GM12875 (cell line): ENCODE results near the gene RBM4B.

Experiments used
- H3K4me3 ChIP-seq: one replicate; pipeline ENCODE4 v1.5.1; 2011; ENCODE audit warnings: low read depth, low read length, control low read depth
- TF ChIP-seq, protein P1 (sequence below): IDR thresholded peaks from 2 replicates; pipeline ENCODE4 v1.5.1; 2011; ENCODE audit warnings: low read depth, mild to moderate bottlenecking, control low read depth, inconsistent platforms, low read length, moderate library complexity, borderline replicate concordance; ENCODE audit not compliant: insufficient read depth

RBM4B gene

DNA sequence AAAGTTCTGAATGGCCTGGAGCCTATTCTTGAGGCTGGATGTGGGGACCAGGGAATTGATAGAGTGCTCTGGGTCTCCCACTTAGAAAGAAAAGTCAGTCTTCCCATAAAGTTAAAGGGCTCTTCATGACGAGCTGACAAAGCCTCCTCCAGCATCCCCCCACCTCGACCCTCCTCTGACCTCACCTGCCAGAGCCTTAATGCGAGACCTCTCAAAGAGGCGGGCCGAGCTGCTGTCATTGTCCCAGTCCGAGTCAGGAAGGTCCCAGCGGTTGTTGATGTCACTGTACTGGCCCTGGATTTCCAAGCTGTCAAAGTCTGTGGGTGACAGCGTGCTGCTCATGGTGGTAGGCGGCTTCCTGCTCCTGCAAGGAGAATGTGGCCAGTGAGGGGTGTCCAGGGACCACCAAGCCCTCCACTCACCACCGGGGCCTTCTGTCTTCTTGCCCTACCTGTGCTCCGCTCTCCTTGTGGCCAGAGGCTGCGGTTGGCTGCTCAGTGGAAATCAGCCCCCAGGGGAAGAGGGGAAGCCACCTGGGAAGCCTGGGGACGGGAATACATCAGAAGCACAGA lies 43.3 kb upstream of the RBM4B start:
- H3K4me3 ChIP-seq, result no peak overlapping the region
- TF ChIP-seq, protein P1, sequence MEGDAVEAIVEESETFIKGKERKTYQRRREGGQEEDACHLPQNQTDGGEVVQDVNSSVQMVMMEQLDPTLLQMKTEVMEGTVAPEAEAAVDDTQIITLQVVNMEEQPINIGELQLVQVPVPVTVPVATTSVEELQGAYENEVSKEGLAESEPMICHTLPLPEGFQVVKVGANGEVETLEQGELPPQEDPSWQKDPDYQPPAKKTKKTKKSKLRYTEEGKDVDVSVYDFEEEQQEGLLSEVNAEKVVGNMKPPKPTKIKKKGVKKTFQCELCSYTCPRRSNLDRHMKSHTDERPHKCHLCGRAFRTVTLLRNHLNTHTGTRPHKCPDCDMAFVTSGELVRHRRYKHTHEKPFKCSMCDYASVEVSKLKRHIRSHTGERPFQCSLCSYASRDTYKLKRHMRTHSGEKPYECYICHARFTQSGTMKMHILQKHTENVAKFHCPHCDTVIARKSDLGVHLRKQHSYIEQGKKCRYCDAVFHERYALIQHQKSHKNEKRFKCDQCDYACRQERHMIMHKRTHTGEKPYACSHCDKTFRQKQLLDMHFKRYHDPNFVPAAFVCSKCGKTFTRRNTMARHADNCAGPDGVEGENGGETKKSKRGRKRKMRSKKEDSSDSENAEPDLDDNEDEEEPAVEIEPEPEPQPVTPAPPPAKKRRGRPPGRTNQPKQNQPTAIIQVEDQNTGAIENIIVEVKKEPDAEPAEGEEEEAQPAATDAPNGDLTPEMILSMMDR, result no peak

- TF ChIP-seq, protein P1, result no peak
These were observed 42.7 kb upstream of the RBM4B start for GRCh38 chr11:66720223-66720898.

DNA sequence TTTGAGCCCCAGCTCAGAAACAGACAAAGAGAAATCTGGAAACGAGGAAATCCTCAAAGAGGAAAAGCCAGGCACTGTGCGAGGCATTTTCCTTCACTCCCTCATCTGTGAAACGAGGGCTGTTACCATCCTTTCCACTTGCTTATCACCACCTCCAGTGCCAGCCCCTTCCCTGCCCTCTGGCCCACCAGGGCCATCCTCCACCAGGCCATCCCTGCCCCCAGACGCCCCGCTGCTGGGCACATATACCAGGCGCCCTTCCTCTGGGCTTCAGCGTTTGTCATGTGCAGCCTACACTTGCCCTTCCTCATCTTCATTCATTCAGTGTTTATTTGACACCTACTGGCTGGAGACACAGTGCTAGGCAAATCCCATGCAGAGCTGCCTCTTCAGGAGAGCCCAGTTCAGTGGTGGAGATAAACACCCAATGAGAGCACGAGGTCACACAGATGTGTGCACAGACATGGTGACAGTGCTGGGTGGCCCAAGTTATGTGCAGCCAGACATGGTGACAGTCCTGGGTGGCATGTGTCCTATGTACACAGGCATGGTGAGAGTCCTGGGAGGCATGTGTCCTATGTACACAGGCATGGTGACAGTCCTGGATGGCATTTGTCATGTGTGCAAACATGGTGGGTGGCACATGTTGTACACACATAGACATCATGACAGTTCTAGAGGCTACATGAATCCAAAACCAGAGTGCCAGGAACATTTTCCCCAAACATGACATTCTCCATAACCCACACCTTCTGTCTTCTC lies 41.6 kb upstream of the RBM4B start:
- TF ChIP-seq, protein P1, result no peak
- H3K4me3 ChIP-seq, result no peak overlapping the region

More at GRCh38 chr11:66720223-66720898, 42.7 kb upstream of the RBM4B start:
- no peak overlapping the region for H3K4me3 ChIP-seq

- H3K4me3 ChIP-seq, result no peak overlapping the region
- TF ChIP-seq, protein P1, result no peak
These were observed 40.8 kb upstream of the RBM4B start for GRCh38 chr11:66718320-66718971.

DNA sequence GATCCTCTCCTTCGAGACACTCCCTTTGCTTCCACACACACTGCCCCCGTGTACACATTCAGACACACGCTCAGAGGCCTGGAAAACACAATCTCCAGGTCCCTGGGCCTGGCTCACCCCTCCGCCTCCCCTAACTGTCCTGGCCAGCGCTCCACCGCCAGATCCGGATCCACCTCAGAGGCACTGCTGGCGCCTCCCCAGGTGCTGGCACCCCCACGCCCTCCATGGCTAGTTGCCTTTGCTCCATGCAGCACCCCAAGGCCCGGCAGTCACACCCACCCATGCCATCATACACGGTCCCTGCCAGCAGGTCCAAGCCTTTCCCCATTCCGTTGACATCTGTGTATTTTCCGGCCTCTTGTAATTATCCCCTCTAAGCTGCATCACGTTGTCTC lies 40.2 kb upstream of the RBM4B start:
- TF ChIP-seq, protein P1, result no peak
- no peak overlapping the region for H3K4me3 ChIP-seq

DNA sequence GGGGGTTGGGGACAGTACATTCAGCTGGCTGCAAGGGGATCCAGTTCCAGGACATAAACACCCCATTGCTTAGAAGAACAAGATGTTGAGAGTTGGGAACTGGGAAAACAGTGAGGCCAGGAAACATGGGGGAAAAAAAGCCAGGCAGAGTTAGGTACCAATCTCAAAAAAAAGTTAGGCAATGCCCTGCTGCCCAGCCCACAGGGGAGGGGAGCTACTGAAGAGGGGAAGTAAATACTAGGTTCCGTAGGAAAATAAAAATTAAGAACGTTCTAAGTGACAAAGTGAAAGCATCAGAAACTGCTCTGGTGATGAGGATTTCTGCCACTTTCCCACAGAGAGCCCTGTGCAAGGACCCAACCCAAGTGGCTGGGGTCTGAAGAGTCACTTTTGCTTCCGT lies 39.3 kb upstream of the RBM4B start:
- H3K4me3 ChIP-seq, result no peak overlapping the region
- TF ChIP-seq, protein P1, result no peak
